GM18867 (cell line): ENCODE results near the gene MND1.
A peak's percentile ranks its signal among the peaks of the same experiment; 100 is the strongest.

Experiments
- ATAC-seq: cut with Tn5 transposase; IDR thresholded peaks from one replicate; pipeline ENCODE4 v1.9.1; 2021; ENCODE audit warnings: mild to moderate bottlenecking, moderate library complexity; ENCODE audit not compliant: unreplicated experiment

MND1 gene, protein sequence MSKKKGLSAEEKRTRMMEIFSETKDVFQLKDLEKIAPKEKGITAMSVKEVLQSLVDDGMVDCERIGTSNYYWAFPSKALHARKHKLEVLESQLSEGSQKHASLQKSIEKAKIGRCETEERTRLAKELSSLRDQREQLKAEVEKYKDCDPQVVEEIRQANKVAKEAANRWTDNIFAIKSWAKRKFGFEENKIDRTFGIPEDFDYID

DNA sequence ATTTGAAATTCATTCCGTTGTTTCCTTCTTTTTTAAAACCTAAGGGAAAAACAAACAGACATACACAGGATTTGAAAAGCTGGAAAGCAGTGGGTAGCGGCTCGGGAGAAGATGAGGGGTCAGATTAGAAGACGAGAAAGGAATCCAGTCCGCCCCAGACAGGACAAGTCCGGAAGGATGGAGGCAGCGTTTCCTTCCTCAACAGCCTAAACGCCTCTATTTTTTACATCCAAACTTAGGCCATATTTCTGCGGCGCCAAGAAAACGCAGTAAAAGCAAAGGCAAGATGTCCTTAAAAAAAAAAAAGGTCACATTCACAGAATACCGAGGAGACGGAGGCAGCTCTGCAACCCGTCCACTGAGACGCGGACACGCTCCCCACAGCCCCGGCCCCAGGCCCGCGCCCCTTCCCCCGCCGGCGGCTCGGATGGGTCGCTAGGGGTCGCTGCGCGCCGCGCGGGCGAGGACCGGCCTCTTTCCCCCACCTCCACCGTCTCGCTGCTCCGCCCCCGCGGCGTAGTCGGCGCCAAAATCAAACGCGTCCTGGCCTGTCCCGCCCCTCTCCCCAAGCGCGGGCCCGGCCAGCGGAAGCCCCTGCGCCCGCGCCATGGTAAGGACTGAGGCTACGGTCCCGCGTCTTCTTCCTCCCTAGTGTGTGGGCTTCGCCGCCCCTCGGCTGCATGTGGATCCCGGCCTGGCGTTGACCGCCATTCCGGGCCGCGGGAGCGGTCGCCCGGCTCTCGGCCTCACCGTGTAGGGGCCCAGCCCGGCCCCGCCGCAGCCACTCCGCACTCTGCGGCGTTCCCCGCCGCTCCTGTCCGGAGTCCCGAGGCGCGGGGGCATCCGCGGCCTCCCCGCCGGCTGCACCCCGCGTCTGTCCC, at the start of gene MND1:
Gene MND1 (plus strand): TSS at position 558 of the 881 bp plus-strand sequence. CDS start 50 bp downstream, at position 608.
- ATAC-seq: peak; percentile 83

DNA sequence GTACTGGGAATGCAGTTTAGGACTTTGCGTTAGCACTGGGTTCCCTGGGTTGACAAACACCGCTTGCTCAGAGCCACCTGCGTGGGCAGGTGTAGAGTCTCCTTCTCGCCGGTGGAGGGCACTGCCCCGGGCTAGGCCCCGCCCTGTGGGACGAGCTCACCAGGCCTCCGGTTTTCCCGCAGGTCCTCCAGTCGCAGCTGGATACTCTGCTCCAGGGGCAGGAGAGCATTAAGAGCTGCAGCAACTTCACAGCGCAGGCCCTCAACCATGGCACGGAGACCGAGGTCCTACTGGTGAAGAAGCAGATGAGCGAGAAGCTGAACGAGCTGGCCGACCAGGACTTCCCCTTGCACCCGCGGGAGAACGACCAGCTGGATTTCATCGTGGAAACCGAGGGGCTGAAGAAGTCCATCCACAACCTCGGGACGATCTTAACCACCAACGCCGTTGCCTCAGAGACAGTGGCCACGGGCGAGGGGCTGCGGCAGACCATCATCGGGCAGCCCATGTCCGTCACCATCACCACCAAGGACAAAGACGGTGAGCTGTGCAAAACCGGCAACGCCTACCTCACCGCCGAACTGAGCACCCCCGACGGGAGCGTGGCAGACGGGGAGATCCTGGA, 49.2 kb upstream of the MND1 start:
- ATAC-seq: no peak

DNA sequence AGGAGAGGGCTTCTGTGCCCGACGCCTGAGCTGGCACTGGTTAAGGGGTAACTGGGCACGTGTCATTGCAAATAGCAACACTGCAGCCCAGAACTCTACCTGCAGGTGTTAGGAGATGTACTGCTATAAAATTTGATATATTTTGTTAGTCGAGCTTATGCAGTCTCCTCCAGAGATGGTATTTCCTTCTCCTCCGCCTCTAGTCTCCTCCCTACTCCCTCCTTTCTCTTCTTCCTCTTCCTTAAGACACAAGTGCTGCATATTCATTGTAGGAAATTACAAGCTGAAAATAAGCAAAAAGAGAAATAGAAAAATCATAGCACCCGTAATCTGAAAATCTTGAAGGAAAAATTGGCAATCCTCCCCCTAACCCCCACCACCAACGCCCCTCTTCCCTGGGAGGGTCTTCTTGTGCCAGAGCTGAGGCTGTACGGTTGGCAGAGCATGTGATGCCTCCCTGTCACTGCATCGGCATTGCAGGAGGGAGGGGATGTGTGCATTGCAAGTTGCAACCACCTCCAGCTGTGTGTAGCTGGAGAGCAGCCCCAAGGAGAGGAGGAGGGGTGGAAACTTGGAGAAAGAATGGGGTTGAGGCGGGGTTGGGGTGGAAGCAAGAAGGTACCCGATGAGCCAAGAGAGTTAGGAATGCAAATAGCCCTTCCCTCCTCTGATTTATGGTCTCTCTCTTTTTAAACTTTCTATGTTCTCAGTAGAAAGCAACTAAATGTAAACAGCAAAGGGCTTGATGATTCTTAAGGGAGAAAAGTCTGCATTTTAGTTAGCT, 48.3 kb upstream of the MND1 start:
- ATAC-seq: no peak

DNA sequence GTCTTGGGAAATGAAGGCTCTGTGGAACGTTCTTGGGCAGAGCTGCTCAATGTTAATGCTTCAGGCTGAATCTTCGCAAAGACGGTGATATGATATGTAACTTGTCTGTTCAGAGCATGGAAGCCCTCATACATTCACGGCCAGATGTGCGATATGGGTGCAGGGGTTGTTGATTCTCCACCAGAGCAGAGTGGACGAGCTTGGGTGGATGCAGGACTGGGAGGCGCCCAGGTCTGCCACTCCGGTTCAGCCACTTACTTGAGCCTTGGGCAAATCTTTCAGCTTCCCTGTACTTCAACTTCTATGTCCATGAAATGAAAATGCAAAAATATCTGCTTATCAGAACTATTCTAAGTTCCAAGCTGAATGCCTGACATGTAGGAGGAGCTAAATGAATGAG, 47.4 kb upstream of the MND1 start:
- ATAC-seq: no peak

GRCh38 chr4:153310793-153311192, 33.7 kb upstream of the MND1 start:
- no peak for ATAC-seq

GRCh38 chr4:153314915-153315314, 29.6 kb upstream of the MND1 start:
- no peak for ATAC-seq

DNA sequence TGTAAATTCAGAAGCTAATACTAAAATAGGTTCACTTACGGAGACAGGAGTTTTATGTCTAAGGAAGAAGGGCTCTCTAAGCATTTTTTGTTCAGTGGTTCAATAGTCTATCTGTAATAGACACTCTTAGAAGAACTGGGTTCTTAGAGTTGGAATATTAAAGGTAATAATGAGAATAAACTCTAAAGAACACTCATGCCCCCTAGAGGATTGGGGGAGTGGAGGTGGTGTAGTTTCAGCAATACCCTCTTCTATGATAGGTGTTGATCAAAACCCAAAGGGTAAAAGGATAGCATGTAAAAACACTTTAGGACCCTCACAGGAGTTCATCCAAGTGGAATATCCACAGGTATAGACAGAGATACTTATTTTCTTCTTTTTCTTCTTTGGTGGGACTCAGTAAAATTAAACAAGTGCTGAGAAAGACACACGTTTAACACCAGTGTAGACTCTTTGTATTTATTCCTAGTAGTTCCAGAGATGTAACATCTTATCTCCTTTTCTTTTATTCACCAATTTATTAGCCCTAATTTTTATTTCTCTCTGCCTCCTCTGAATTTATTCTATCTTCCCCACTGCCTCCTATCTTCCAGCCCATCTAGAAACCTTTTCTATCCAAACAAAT, 25.7 kb upstream of the MND1 start:
- peak; percentile 81 for ATAC-seq

DNA sequence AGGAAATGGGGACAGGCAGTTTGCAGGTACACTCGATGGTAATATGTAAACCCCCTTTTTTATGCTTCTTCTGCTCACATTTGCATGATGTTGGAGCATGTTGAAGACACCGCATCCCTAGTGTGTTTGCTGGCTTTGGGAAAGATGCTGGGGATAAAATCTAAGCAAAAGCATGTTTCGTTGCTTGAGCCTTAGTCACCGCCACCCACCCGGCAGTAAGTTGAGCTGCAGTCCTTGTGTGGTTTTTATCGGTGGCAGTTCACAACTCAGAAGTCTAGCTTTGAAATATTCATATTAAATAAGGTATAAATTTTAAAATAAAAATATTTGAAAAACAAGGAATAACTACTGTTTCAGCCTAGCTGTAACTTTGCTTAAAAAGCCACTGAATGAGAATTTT, 21.7 kb upstream of the MND1 start:
- no peak for ATAC-seq

DNA sequence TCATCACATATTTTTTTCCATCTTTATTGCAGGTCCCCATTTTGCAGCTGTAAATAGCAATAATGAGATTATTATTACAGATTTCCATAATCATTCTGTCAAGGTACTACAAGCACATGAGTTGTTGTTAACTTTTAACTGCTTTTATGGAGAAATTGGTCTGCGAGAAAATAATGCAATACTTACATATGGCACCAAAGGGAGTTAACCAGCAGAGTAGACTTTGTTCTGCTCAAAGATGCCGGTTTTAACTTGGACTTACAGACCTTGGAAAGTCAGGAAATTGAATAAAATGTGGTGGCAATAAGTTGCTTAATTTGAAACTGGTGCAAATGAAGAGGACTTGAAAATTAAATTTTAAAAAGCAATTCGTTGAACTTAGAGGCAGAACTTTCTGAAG, 20.4 kb upstream of the MND1 start:
- no peak for ATAC-seq

- no peak for ATAC-seq
Observed at GRCh38 chr4:153325558-153325957, 18.9 kb upstream of the MND1 start.

DNA sequence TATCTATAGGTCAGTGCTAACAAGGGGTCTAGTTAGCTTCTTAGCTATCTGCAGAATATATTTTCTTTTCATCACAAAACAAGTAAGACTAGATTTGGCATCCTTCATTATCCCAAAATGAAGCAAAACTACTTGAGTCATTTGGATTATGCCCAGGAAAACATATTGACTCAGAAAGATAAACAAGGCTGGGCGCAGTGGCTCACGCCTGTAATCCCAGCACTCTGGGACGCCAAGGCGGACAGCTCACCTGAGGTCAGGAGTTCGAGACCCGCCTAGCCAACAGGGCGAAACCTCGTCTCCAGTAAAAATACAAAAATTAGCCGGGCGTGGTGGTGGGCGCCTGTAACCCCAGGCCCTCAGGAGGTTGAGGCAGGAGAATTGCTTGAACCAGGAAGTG, 18.0 kb upstream of the MND1 start:
- ATAC-seq: no peak

GRCh38 chr4:153327247-153327646, 17.2 kb upstream of the MND1 start:
- no peak for ATAC-seq

DNA sequence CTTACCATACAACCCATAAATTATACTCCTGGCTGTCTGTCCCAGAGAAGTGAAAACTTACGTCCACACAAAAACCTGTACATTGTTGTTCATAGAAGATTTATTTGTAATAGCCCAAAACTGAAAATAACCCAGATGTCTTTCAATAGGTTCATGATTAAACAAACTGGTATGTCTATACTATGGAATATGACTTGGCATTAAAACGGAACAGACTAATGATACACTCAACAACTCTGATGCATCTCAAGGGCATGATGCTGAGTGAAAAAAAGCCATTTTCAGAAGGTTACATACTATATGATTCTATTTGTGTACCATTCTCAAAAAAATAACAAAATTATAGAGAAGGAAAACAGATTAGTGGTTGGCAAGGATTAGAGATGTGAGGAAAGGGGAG, 11.6 kb upstream of the MND1 start:
- no peak for ATAC-seq

- no peak for ATAC-seq
Observed at GRCh38 chr4:153333874-153334273, 10.6 kb upstream of the MND1 start.

DNA sequence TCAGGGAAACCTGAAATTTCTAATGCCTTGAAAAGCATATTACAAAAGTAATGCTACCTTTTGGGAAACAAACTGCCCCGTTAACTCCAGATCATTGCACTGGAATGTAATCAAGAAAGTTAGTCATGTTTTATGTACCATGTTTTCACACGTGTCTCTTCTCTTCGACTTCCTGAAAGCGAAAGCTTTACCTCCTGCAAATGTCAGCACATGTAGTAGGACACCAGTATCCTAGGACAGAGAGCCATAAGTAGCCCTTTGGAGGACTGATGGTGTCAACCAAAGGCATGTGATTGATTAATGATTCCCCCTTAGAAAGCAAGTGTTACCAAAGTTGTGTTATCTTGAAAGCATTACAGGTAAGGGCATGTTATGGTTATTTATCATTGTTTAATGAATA, 8.8 kb upstream of the MND1 start:
- ATAC-seq: no peak

DNA sequence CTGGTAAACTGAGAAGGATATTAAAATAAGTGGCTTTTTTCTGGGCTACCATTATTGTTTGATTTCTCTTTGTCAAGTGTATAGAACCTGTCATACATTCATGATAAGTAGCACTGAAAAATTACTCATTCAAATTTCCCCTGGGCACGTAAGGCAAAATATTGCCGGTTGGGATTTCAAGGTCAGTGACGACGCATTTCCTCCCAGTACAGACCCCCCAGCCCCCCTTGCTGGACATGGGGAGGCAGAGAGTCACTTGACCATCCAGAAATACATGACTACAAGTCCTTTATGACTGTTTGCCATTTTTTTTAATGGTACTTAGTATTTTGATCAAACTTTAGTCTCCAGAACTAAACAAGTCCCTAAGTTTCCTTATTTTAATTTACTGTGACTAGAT, 6.8 kb upstream of the MND1 start:
- no peak for ATAC-seq

GRCh38 chr4:153341575-153342090, 2.9 kb upstream of the MND1 start:
- ATAC-seq: no peak

GRCh38 chr4:153342751-153343552, 1.5 kb upstream of the MND1 start:
- ATAC-seq: no peak
